Gastrocnemius medialis (tissue), 4 donors: ENCODE measurements around the gene FGFR3.

Experiments
- POLR2A ChIP-seq, 2 donors: fragments of 450-650 bp; IDR thresholded peaks; one replicate each; pipeline ENCODE4 v1.6.1; 2017; ENCODE audit warnings: antibody characterized with exemption in 2 of 2, mild to moderate bottlenecking in 2 of 2, moderate library complexity in 2 of 2
- TF ChIP-seq, protein P1 (sequence below), 5 experiments: fragments of 450-650 bp in 3 of 5; fragments of 200-600 bp in 2 of 5; sonication (generic) in 2 of 5; IDR thresholded peaks in 4 of 5; conservative IDR thresholded peaks in 1 of 5; 1 replicate in 4 of 5; 2 replicates in 1 of 5; pipeline ENCODE4 v1.5.1; 2016 to 2019; ENCODE audit warnings: antibody characterized with exemption in 5 of 5, mild to moderate bottlenecking in 3 of 5, moderate library complexity in 3 of 5

DNA sequence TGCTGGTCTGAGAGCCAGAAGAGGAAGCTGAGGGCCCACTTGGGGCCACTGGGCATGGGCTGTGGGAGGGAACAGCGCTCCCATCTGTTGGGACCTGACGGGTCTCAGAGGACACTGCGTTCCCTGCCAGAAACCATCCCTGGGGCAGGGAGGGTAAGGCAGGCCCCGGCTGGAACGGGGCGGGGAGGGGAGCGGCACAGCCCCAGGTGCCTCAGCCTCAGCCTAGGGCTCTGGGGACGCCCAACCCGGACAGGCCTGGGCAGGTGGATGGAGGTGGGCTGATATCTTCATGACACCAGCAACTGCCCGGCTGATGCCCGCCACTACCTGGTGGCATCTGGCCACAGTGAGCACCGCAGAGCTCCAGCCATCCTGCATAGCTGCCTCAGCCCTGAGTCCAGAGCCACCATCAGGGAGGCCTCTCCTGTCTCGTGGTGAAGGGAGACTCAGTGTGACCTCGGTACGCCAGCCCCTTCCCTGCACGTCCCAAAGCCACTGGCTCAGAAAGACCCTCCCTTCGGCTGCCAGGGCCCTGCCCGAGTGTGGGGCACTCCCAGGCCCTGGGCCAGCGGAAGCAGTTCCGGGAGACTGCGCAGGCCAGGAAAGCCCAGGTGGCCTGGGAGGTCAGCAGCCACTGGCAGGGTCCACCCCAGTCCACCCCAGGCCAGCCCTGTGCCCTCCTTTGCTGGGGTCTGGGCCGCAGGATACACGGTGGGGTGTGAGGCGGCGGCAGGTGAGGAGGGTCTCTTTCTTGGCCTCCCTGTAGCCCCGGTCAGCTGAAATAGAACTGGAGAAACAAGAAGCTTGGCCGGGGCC lies 34.6 kb upstream of the FGFR3 start:
- TF ChIP-seq, protein P1, sequence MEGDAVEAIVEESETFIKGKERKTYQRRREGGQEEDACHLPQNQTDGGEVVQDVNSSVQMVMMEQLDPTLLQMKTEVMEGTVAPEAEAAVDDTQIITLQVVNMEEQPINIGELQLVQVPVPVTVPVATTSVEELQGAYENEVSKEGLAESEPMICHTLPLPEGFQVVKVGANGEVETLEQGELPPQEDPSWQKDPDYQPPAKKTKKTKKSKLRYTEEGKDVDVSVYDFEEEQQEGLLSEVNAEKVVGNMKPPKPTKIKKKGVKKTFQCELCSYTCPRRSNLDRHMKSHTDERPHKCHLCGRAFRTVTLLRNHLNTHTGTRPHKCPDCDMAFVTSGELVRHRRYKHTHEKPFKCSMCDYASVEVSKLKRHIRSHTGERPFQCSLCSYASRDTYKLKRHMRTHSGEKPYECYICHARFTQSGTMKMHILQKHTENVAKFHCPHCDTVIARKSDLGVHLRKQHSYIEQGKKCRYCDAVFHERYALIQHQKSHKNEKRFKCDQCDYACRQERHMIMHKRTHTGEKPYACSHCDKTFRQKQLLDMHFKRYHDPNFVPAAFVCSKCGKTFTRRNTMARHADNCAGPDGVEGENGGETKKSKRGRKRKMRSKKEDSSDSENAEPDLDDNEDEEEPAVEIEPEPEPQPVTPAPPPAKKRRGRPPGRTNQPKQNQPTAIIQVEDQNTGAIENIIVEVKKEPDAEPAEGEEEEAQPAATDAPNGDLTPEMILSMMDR (IDR thresholded peaks at IDR 0.05 in 4 of 5, conservative IDR thresholded peaks at IDR 0.05 in 1 of 5): no peak
- no peak for TF ChIP-seq POLR2A (IDR thresholded peaks at IDR 0.05)
